Liver (tissue), 3 donors: Measurements from ENCODE around the gene KRT6B.

Experiments
- CTCF ChIP-seq: fragments of 150-350 bp; IDR thresholded peaks from 2 replicates; pipeline ENCODE4 v1.5.1; 2017; ENCODE audit warnings: improper control_type of control experiment, low read depth, low read length; ENCODE audit not compliant: missing input control
- GABPA ChIP-seq, 2 donors: IDR thresholded peaks in 1 of 2; conservative IDR thresholded peaks in 1 of 2; 2 replicates each; pipeline ENCODE4 v1.6.1; 2016; ENCODE audit warnings: antibody characterized with exemption in 2 of 2, mild to moderate bottlenecking in 1 of 2, moderate library complexity in 1 of 2
- RAD21 ChIP-seq, 2 donors: IDR thresholded peaks; 2 replicates each; pipeline ENCODE4 v1.6.1; 2016; ENCODE audit warnings: antibody characterized with exemption in 2 of 2, mild to moderate bottlenecking in 2 of 2
- REST ChIP-seq: IDR thresholded peaks from 2 replicates; pipeline ENCODE4 v1.6.1; 2016; ENCODE audit warnings: antibody characterized with exemption, mild to moderate bottlenecking
- RXRA ChIP-seq, 2 donors: IDR thresholded peaks; 2 replicates each; pipeline ENCODE4 v1.6.1; 2017 to 2018; ENCODE audit warnings: antibody characterized with exemption in 2 of 2, mild to moderate bottlenecking in 1 of 2
- TAF1 ChIP-seq: conservative IDR thresholded peaks from 2 replicates; pipeline ENCODE4 v1.6.1; 2016; ENCODE audit warnings: antibody characterized with exemption, mild to moderate bottlenecking
- YY1 ChIP-seq: IDR thresholded peaks from 2 replicates; pipeline ENCODE4 v1.6.1; 2016; ENCODE audit warnings: antibody characterized with exemption, mild to moderate bottlenecking
- donor health status: healthy.
- donor health status: healthy.

- TF ChIP-seq CTCF = no peak
- no peak for TF ChIP-seq REST
- no peak for TF ChIP-seq TAF1
- no peak for TF ChIP-seq RAD21 (IDR thresholded peaks at IDR 0.05)
- TF ChIP-seq RXRA (IDR thresholded peaks at IDR 0.05) = no peak
- no peak for TF ChIP-seq GABPA (IDR thresholded peaks at IDR 0.05 in 1 of 2, conservative IDR thresholded peaks at IDR 0.05 in 1 of 2)
- TF ChIP-seq YY1 = no peak
Observed at GRCh38 chr12:52494518-52494917, 42.6 kb upstream of the KRT6B start.
